ENCODE results near the gene TMUB1.

GRCh38 chr7:151043959-151044358, 39.3 kb downstream of the TMUB1 start:
- TF ChIP-seq CTCF (IDR thresholded peaks at IDR 0.05) = no peak
- TF ChIP-seq POLR2A (IDR thresholded peaks at IDR 0.05) = no peak
